ENCODE results near the gene CCDC66.

DNA sequence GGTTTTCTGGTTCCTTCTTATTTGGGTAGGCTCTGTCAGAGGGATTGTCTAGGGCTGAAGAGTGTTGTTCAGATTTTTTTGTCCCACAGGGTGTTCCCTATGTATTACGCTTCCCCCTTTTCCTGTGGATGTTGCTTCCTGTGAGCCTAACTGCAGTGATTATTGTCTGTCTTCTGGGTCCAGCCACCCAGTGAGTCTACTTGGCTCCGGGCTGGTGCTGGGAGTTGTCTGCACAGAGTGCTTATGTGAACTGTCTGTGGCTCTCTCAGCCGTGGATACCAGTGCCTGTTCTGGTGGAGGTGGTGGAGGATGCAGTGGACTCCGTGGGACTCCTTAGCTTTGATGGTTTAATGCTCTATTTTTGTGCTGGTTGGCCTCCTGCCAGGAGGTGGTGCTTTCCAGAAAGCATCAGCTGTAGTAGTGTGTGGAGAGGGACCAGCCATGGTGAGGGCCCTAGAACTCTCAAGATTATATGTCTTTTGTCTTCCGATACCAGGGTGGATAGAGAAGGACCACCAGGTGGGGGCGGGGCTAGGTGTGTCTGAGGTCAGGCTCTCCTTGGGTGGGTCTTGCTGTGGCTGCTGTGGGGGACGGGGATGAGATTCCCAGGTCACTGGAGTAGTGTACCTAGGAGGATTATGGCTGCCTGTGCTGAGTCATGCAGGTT is 53.8 kb downstream of the CCDC66 start:
- TF ChIP-seq ZNF274 (IDR thresholded peaks at IDR 0.05; ENCODE audit: borderline replicate concordance, extremely low read depth, low read length) (no peak), TAF1 (IDR thresholded peaks at IDR 0.05; ENCODE audit: low read depth, low read length) (no peak), SP1 (IDR thresholded peaks at IDR 0.05; ENCODE audit: low read depth, low read length) (no peak), EZH2 (IDR thresholded peaks at IDR 0.05; ENCODE audit: low read depth, low read length, severe bottlenecking) (no peak), POLR2A (IDR thresholded peaks at IDR 0.05; ENCODE audit: control extremely low read depth in 1 of 2, low read depth in 2 of 2, low read length in 2 of 2) (no peak), JUN (IDR thresholded peaks at IDR 0.05; ENCODE audit: low read depth, low read length) (no peak)
- TF ChIP-seq, protein P1, sequence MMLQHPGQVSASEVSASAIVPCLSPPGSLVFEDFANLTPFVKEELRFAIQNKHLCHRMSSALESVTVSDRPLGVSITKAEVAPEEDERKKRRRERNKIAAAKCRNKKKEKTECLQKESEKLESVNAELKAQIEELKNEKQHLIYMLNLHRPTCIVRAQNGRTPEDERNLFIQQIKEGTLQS (IDR thresholded peaks at IDR 0.05; ENCODE audit: insufficient read depth, low read depth, low read length), result no peak
- TF ChIP-seq, protein P2, sequence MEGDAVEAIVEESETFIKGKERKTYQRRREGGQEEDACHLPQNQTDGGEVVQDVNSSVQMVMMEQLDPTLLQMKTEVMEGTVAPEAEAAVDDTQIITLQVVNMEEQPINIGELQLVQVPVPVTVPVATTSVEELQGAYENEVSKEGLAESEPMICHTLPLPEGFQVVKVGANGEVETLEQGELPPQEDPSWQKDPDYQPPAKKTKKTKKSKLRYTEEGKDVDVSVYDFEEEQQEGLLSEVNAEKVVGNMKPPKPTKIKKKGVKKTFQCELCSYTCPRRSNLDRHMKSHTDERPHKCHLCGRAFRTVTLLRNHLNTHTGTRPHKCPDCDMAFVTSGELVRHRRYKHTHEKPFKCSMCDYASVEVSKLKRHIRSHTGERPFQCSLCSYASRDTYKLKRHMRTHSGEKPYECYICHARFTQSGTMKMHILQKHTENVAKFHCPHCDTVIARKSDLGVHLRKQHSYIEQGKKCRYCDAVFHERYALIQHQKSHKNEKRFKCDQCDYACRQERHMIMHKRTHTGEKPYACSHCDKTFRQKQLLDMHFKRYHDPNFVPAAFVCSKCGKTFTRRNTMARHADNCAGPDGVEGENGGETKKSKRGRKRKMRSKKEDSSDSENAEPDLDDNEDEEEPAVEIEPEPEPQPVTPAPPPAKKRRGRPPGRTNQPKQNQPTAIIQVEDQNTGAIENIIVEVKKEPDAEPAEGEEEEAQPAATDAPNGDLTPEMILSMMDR (IDR thresholded peaks at IDR 0.05; ENCODE audit: control extremely low read depth in 1 of 3, insufficient read depth in 1 of 3, low read depth in 1 of 3, low read length in 3 of 3), result peak in 1 of 3 experiments; percentile 2; a peak in 1 of 4 replicates
- TF ChIP-seq, protein P3, sequence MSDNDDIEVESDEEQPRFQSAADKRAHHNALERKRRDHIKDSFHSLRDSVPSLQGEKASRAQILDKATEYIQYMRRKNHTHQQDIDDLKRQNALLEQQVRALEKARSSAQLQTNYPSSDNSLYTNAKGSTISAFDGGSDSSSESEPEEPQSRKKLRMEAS (IDR thresholded peaks at IDR 0.05), result no peak
